WTC11 (cell line): Measurements from ENCODE around the gene FAF1. TPM values are rescaled to one million over a fixed set of nuclear protein-coding genes. Genes with fewer than 3 reads are reported as not detected.
"Not testable (repeated sequence)": the region's sequence is repeated elsewhere in the genome, so short reads cannot be mapped to it uniquely, and the experiment has no call there.

Experiments
- ATAC-seq: fragments of 200-7000 bp; cut with Tn5 transposase; 2 replicates; pipeline ENCODE4 v1.10.0; 2021; ENCODE audit warnings: mild to moderate bottlenecking, moderate library complexity
- CTCF ChIA-PET: fragments of 300-600 bp; sonication (Branson Sonifier 250); formaldehyde crosslinking; loops from one replicate; lab custom pipeline; 2021; ENCODE audit warnings: antibody characterized with exemption; lab: Charles Lee
- POLR2A ChIA-PET: fragments of 350-600 bp; sonication (Branson Sonifier 250); formaldehyde crosslinking; loops from one replicate; lab custom pipeline; 2021; ENCODE audit warnings: antibody characterized with exemption; lab: Charles Lee
- DNase-seq: peaks from one replicate; pipeline ENCODE4 v3.0.0; 2021; ENCODE audit warnings: low spot score
- H3K27ac Mint-ChIP-seq: 2 replicates; pipeline ENCODE4 v1.8.0; 2021; ENCODE audit warnings: mixed read lengths
- H3K27me3 Mint-ChIP-seq: 2 replicates; pipeline ENCODE4 v1.8.0; 2021; ENCODE audit warnings: low read depth, mild to moderate bottlenecking, moderate library complexity, mixed read lengths
- H3K36me3 Mint-ChIP-seq: 2 replicates; pipeline ENCODE4 v1.8.0; 2021; ENCODE audit warnings: mixed read lengths
- H3K4me1 Mint-ChIP-seq: 2 replicates; pipeline ENCODE4 v1.8.0; 2022; ENCODE audit warnings: mixed read lengths
- H3K4me3 Mint-ChIP-seq: 2 replicates; pipeline ENCODE4 v1.8.0; 2021; ENCODE audit warnings: mild to moderate bottlenecking, moderate library complexity, mixed read lengths
- H3K9me3 Mint-ChIP-seq: 2 replicates; pipeline ENCODE4 v1.8.0; 2021; ENCODE audit warnings: mixed read lengths
- CBFB ChIP-seq: sonication (generic); formaldehyde crosslinking; IDR thresholded peaks from 2 replicates; pipeline ENCODE4 v1.8.1; 2022; ENCODE audit warnings: mild to moderate bottlenecking, low read depth, missing genetic modification reagents
- CREB1 ChIP-seq: sonication (generic); formaldehyde crosslinking; IDR thresholded peaks from 2 replicates; pipeline ENCODE4 v1.8.0; 2023; ENCODE audit warnings: mild to moderate bottlenecking, missing genetic modification reagents
- FOXP1 ChIP-seq: sonication (generic); formaldehyde crosslinking; IDR thresholded peaks from 2 replicates; pipeline ENCODE4 v1.8.0; 2022; ENCODE audit warnings: missing genetic modification reagents, mild to moderate bottlenecking, moderate library complexity, borderline replicate concordance
- GTF2I ChIP-seq: fragments of 250-450 bp; sonication (Bioruptor Pico); conservative IDR thresholded peaks from 2 replicates; pipeline ENCODE4 v1.4.0; 2021; ENCODE audit warnings: mild to moderate bottlenecking
- JAZF1 ChIP-seq: fragments of 250-450 bp; sonication (Bioruptor Pico); IDR thresholded peaks from 2 replicates; pipeline ENCODE4 v1.9.0; 2021; ENCODE audit warnings: moderate library complexity, mild to moderate bottlenecking, inconsistent platforms
- NR2C2 ChIP-seq: sonication (generic); formaldehyde crosslinking; IDR thresholded peaks from 2 replicates; pipeline ENCODE4 v1.8.0; 2022; ENCODE audit warnings: mild to moderate bottlenecking, missing genetic modification reagents
- ZBTB21 ChIP-seq: sonication (generic); formaldehyde crosslinking; IDR thresholded peaks from 2 replicates; pipeline ENCODE4 v1.8.1; 2023; ENCODE audit warnings: mild to moderate bottlenecking, missing genetic modification reagents, borderline replicate concordance
- ZNF138 ChIP-seq: sonication (generic); formaldehyde crosslinking; conservative IDR thresholded peaks from 2 replicates; pipeline ENCODE4 v1.8.1; 2022; ENCODE audit warnings: mild to moderate bottlenecking, moderate library complexity, missing genetic modification reagents
- ZNF219 ChIP-seq: sonication (generic); formaldehyde crosslinking; IDR thresholded peaks from 2 replicates; pipeline ENCODE4 v1.8.0; 2023; ENCODE audit warnings: missing genetic modification reagents, mild to moderate bottlenecking, borderline replicate concordance
- ZNF317 ChIP-seq: sonication (generic); formaldehyde crosslinking; IDR thresholded peaks from 2 replicates; pipeline ENCODE4 v1.8.1; 2023; ENCODE audit warnings: low read depth, mild to moderate bottlenecking, moderate library complexity, missing genetic modification reagents, borderline replicate concordance
- ZNF423 ChIP-seq: fragments of 250-450 bp; sonication (Bioruptor Pico); IDR thresholded peaks from 2 replicates; pipeline ENCODE4 v2.1.2; 2022; ENCODE audit warnings: mild to moderate bottlenecking, moderate library complexity
- total RNA-seq: library from RNA; stranded (reverse); gene quantifications from 3 replicates; pipeline ENCODE4 v1.2.3, GENCODE V29; 2021
- TF ChIP-seq, protein P1 (sequence below): sonication (generic); formaldehyde crosslinking; conservative IDR thresholded peaks from 2 replicates; pipeline ENCODE4 v1.8.1; 2023; ENCODE audit warnings: mild to moderate bottlenecking, low read depth, missing genetic modification reagents, moderate library complexity
- TF ChIP-seq, protein P2 (sequence below): sonication (generic); formaldehyde crosslinking; IDR thresholded peaks from 2 replicates; pipeline ENCODE4 v1.8.0; 2023; ENCODE audit warnings: missing genetic modification reagents
- TF ChIP-seq, protein P3 (sequence below): sonication (generic); formaldehyde crosslinking; IDR thresholded peaks from 2 replicates; pipeline ENCODE4 v1.8.1; 2023; ENCODE audit warnings: mild to moderate bottlenecking, missing genetic modification reagents, moderate library complexity
- TF ChIP-seq, protein P4 (sequence below): fragments of 250-450 bp; sonication (Bioruptor Pico); IDR thresholded peaks from 2 replicates; pipeline ENCODE4 v1.9.0; 2021; ENCODE audit warnings: mild to moderate bottlenecking
- TF ChIP-seq, protein P5 (sequence below): sonication (generic); formaldehyde crosslinking; IDR thresholded peaks from 2 replicates; pipeline ENCODE4 v1.8.1; 2022; ENCODE audit warnings: mild to moderate bottlenecking, missing genetic modification reagents, moderate library complexity, borderline replicate concordance

The FAF1 gene
- total RNA-seq, 1 experiment from 2014 or later: 53.5 TPM

DNA sequence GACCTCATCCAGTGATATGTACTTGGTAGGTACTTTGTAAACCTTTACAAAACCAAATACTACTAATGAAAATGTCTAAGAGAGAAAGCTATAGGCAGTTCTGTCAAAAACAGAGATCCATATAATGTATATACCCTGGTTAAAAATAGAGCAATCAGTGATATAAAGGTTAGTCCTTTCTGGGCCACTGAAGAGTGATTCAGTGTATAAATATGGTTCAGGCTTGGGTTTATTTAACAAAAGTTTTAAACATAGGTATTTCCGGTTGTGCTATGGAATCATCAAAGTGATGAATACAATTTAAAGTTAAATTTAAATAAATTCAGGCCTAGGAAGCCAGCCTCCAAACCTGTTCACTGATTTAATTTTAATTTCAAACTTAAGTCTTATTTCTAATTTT lies 428.5 kb downstream of the FAF1 start:
- peak overlapping the region; percentile 36; the same call in 1 of the 2 replicates for H3K27ac Mint-ChIP-seq
- H3K4me3 Mint-ChIP-seq: no peak overlapping the region
- no peaks in the 10 kb centered on the region for H3K27me3 Mint-ChIP-seq
- TF ChIP-seq ZNF138 (CRISPR knock-in tag) (no peak), ZNF317 (CRISPR knock-in tag) (no peak), CREB1 (CRISPR knock-in tag) (no peak), ZBTB21 (CRISPR knock-in tag) (no peak), ZNF219 (CRISPR knock-in tag) (no peak), ZNF423 (CRISPR knock-in tag) (no peak), CBFB (CRISPR knock-in tag) (no peak)
- ATAC-seq (no peak), DNase-seq (no peak)
- peaks cover 22% of the 10 kb centered on the region for H3K4me1 Mint-ChIP-seq
- ChIA-PET CTCF (no interaction called here), POLR2A (no interaction called here)
- no peaks in the 10 kb centered on the region for H3K36me3 Mint-ChIP-seq
- no peaks in the 10 kb centered on the region for H3K9me3 Mint-ChIP-seq

DNA sequence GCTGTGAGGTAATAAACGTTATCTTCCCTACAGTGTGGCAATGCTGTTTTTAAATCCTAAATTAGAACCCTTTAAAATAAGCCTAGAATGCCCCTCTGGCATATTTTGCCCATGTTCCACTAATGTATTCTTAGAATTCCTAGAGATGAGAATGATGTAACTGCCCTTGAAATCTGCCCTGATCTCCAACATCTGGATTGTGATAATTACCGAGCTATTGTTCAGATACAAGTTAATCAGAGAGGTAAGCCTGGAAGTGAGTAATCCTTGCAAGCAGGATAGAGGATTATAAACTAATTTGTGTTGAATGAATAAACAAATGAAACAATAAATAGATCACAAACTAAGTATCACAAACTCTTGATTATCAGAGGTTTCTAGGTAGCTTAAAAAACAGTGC lies 429.0 kb downstream of the FAF1 start:
- no peaks in the 10 kb centered on the region for H3K27me3 Mint-ChIP-seq
- no peak for TF ChIP-seq GTF2I
- TF ChIP-seq, protein P1, sequence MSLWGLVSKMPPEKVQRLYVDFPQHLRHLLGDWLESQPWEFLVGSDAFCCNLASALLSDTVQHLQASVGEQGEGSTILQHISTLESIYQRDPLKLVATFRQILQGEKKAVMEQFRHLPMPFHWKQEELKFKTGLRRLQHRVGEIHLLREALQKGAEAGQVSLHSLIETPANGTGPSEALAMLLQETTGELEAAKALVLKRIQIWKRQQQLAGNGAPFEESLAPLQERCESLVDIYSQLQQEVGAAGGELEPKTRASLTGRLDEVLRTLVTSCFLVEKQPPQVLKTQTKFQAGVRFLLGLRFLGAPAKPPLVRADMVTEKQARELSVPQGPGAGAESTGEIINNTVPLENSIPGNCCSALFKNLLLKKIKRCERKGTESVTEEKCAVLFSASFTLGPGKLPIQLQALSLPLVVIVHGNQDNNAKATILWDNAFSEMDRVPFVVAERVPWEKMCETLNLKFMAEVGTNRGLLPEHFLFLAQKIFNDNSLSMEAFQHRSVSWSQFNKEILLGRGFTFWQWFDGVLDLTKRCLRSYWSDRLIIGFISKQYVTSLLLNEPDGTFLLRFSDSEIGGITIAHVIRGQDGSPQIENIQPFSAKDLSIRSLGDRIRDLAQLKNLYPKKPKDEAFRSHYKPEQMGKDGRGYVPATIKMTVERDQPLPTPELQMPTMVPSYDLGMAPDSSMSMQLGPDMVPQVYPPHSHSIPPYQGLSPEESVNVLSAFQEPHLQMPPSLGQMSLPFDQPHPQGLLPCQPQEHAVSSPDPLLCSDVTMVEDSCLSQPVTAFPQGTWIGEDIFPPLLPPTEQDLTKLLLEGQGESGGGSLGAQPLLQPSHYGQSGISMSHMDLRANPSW: no peak
- no peak for TF ChIP-seq NR2C2
- no peak for TF ChIP-seq FOXP1 (CRISPR knock-in tag)
- TF ChIP-seq, all 79 proteins: peak for 0
- DNase-seq: no peak
- ATAC-seq: no peak
- CTCF ChIA-PET: no interaction called here
- H3K9me3 Mint-ChIP-seq: no peaks in the 10 kb centered on the region
- 0 out of 2 replicates have a peak overlapping the region, but pooled peaks have one; percentile 8 for H3K27ac Mint-ChIP-seq
- H3K36me3 Mint-ChIP-seq: no peaks in the 10 kb centered on the region
- no peak overlapping the region for H3K4me3 Mint-ChIP-seq
- peaks cover 22% of the 10 kb centered on the region for H3K4me1 Mint-ChIP-seq
- POLR2A ChIA-PET: no interaction called here

DNA sequence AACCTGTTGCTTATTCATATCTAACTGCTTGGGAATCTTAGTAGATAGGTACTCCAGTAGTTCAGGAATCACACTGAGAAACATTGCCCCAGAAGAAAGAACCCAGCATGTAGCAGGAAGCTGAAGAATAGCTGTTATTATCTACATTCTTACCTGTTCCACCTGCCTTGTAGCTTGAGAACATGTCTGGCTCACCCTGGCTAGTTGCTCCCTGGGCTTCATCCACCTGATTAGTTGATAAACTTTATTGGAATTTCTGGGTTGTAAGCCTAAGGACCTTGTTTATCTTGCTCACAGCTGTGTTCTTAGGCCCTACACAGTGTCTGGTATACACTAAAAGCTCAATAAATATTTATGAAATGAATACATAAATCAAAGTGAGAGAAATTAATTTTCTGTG lies 430.6 kb downstream of the FAF1 start:
- peak; percentile 59 for ATAC-seq
- H3K27ac Mint-ChIP-seq: no peak overlapping the region
- H3K36me3 Mint-ChIP-seq: 0 out of 2 replicates have a peak, but pooled peaks cover under 1% of the 10 kb centered on the region
- H3K9me3 Mint-ChIP-seq: no peaks in the 10 kb centered on the region
- POLR2A ChIA-PET: no interaction called here
- TF ChIP-seq, protein P2, sequence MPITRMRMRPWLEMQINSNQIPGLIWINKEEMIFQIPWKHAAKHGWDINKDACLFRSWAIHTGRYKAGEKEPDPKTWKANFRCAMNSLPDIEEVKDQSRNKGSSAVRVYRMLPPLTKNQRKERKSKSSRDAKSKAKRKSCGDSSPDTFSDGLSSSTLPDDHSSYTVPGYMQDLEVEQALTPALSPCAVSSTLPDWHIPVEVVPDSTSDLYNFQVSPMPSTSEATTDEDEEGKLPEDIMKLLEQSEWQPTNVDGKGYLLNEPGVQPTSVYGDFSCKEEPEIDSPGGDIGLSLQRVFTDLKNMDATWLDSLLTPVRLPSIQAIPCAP (CRISPR knock-in tag): no peak
- no peak for TF ChIP-seq JAZF1 (CRISPR knock-in tag)
- TF ChIP-seq, protein P3, sequence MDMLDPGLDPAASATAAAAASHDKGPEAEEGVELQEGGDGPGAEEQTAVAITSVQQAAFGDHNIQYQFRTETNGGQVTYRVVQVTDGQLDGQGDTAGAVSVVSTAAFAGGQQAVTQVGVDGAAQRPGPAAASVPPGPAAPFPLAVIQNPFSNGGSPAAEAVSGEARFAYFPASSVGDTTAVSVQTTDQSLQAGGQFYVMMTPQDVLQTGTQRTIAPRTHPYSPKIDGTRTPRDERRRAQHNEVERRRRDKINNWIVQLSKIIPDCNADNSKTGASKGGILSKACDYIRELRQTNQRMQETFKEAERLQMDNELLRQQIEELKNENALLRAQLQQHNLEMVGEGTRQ (CRISPR knock-in tag): no peak
- TF ChIP-seq, protein P4, sequence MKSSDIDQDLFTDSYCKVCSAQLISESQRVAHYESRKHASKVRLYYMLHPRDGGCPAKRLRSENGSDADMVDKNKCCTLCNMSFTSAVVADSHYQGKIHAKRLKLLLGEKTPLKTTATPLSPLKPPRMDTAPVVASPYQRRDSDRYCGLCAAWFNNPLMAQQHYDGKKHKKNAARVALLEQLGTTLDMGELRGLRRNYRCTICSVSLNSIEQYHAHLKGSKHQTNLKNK (CRISPR knock-in tag): no peak
- TF ChIP-seq, protein P5, sequence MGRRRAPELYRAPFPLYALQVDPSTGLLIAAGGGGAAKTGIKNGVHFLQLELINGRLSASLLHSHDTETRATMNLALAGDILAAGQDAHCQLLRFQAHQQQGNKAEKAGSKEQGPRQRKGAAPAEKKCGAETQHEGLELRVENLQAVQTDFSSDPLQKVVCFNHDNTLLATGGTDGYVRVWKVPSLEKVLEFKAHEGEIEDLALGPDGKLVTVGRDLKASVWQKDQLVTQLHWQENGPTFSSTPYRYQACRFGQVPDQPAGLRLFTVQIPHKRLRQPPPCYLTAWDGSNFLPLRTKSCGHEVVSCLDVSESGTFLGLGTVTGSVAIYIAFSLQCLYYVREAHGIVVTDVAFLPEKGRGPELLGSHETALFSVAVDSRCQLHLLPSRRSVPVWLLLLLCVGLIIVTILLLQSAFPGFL (CRISPR knock-in tag): no peak
- TF ChIP-seq, all 79 proteins: peak for 0
- CTCF ChIA-PET: no interaction called here
- Mint-ChIP-seq H3K27me3 (no peaks in the 10 kb centered on the region), H3K4me3 (no peak overlapping the region), H3K4me1 (peaks cover 22% of the 10 kb centered on the region)
- no peak for DNase-seq

DNA sequence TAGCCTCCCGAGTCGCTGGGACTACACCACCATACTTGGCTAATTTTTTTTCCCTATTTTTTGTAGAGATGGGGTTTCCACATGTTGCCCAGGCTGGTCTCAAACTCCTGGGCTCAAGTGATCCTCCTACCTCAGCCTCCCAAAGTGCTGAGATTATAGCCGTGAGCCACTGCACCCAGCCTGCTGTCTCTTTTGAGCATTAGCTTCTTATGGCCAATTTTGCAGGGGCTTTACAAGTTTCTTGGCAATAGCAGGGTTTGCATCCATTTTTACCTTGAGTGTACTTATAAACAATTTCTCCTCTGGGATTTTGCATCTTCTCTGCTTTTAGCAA lies 432.1 kb downstream of the FAF1 start:
- POLR2A ChIA-PET: not testable (repeated sequence)
- H3K9me3 Mint-ChIP-seq: peaks cover 13% of the 10 kb centered on the region

More for the DNA sequence above, 432.1 kb downstream of the FAF1 start:
- CTCF ChIA-PET, DNase-seq, ATAC-seq, H3K4me3 Mint-ChIP-seq, H3K27me3 Mint-ChIP-seq, H3K27ac Mint-ChIP-seq: not testable (repeated sequence)
- H3K36me3 Mint-ChIP-seq: peaks cover 10% of the 10 kb centered on the region
- H3K4me1 Mint-ChIP-seq: peaks cover 22% of the 10 kb centered on the region
